K562 (cell line): ENCODE results near the gene BCL2L1. TPM values are rescaled to one million over a fixed set of nuclear protein-coding genes. Genes with fewer than 3 reads are reported as not detected.

Source experiments
- FOXO4 ChIP-seq: fragments of 450-650 bp; formaldehyde crosslinking; IDR thresholded peaks from 2 replicates; pipeline ENCODE4 v1.4.0; 2020; ENCODE audit warnings: mild to moderate bottlenecking, moderate library complexity
- MXI1 ChIP-seq: IDR thresholded peaks from 2 replicates; pipeline ENCODE4 v1.6.1; 2011; ENCODE audit warnings: low read depth, mild to moderate bottlenecking, improper control_type of control experiment, low read length
- MYC ChIP-seq, 2 experiments: fragments of 250-450 bp in 1 of 2; sonication (Bioruptor Pico) in 1 of 2; IDR thresholded peaks; 2 replicates each; pipeline versions ENCODE4 v1.5.1 to v1.6.1; 2012 to 2021; ENCODE audit warnings: low read depth in 2 of 2, borderline replicate concordance in 1 of 2, improper control_type of control experiment in 1 of 2, low read length in 1 of 2, mild to moderate bottlenecking in 1 of 2, moderate library complexity in 1 of 2
- REST ChIP-seq, 2 experiments: fragments of 450-650 bp; formaldehyde crosslinking in 1 of 2; IDR thresholded peaks; 2 replicates each; pipeline versions ENCODE4 v1.4.0 to v1.6.1; 2014 to 2020; ENCODE audit warnings: mild to moderate bottlenecking in 2 of 2, borderline replicate concordance in 1 of 2, low read depth in 1 of 2
- polyA plus RNA-seq, 8 experiments: library from polyadenylated mRNA; depleted of rRNA in 4 of 8; stranded (reverse) in 5 of 8; unstranded in 3 of 8; fragments of >200 nt; fragmentation: Nextera tagmentation in 2 of 8; fragmentation: Illumina TruSeq in 1 of 8; extraction: Ambion mirVana in 2 of 8; extraction: Trizol in 1 of 8; gene quantifications; 2 replicates each; pipeline versions ENCODE4 v1.2.1 to v1.2.3, GENCODE V29; 2011 to 2014; ENCODE audit warnings: inconsistent platforms in 1 of 8, missing spikeins in 1 of 8
- total RNA-seq, 7 experiments: library from RNA; depleted of rRNA in 6 of 7; stranded (reverse); fragments of >200 nt in 6 of 7; fragmentation: Illumina TruSeq in 2 of 7; extraction: Trizol in 2 of 7; gene quantifications; 2 replicates each; pipeline versions ENCODE4 v1.2.1 to v1.2.3, GENCODE V29; 2011 to 2021; ENCODE audit warnings: low replicate concordance in 1 of 7
- TF ChIP-seq, protein P1 (sequence below), 2 experiments: fragments of 450-650 bp in 1 of 2; sonication (generic) in 1 of 2; formaldehyde crosslinking; conservative IDR thresholded peaks; 2 replicates each; pipeline versions ENCODE4 v1.4.0 to v1.8.1; 2020 to 2022; ENCODE audit warnings: mild to moderate bottlenecking in 1 of 2, missing genetic modification reagents in 1 of 2
- TF ChIP-seq, protein P2 (sequence below): fragments of 450-650 bp; IDR thresholded peaks from 2 replicates; pipeline ENCODE4 v1.6.1; 2018; ENCODE audit warnings: mild to moderate bottlenecking, low read depth; ENCODE audit not compliant: partially characterized antibody
- TF ChIP-seq, protein P3 (sequence below): fragments of 450-650 bp; formaldehyde crosslinking; IDR thresholded peaks from 2 replicates; pipeline ENCODE4 v1.4.0; 2022; ENCODE audit warnings: mild to moderate bottlenecking, moderate library complexity
- TF ChIP-seq, protein P4 (sequence below): fragments of 450-650 bp; formaldehyde crosslinking; IDR thresholded peaks from 2 replicates; pipeline ENCODE4 v1.4.0; 2022; ENCODE audit warnings: missing genetic modification characterization

The BCL2L1 gene
- total and polyA plus RNA-seq, 9 of the 15 experiments (the other 6 are each of a cell fraction or from before 2014, with no cell fraction given), result 3.3 to 182 (median 120) TPM

DNA sequence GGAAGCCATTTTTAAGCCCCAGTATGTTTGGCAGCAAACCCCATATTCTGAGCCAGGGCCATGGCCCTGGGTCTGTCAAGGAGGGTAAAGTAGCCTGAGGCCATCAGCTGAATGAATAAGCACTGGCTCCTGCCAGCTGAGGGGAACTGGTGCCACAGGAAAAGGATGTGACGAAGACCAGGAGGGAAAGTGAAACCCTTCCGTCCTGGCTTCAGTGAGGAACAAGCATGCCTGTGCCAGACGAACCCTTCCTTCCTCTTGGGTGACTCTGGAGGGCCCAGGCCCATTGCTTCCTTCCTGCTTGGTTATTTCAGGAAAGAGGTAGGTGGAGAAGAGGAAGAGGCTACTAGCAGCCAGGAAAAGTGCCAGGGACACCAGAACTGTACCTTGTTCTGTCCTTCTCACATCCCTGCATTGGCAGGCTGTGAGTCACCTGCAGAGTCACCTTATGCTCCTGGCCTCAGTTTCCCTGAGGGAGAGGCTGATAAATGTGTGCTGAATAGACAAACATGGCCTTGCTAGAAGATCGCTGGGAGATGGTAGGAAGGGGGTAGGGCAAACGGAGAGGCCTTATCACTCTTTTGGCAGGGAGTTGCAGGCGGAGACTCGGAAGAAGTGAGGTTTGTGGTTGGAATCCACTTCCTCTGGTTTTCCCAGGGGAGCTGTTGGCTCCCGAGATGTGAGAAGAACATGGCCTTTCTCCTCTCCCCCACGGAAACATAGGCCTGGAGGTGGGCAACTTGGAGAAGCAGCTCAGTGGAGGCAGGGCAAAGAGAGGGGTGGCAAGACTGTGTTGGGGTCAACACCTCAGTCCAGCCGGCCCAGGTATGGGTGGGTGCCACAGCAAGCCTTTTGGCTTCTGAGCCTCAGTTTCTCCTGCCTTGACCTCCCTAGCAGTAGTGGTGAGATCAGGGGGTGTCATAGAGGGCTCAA, 47.5 kb downstream of the BCL2L1 start (continued):
- TF ChIP-seq REST (IDR thresholded peaks at IDR 0.05; ENCODE audit: borderline replicate concordance), result 0 out of 2 replicates have a peak, but pooled peaks have one; percentile 3
- peak; percentile 25; the same call in 1 of the 2 replicates for TF ChIP-seq REST (CRISPR knock-in tag; IDR thresholded peaks at IDR 0.05; ENCODE audit: low read depth)
- no peak for TF ChIP-seq MXI1
- TF ChIP-seq, protein P1, sequence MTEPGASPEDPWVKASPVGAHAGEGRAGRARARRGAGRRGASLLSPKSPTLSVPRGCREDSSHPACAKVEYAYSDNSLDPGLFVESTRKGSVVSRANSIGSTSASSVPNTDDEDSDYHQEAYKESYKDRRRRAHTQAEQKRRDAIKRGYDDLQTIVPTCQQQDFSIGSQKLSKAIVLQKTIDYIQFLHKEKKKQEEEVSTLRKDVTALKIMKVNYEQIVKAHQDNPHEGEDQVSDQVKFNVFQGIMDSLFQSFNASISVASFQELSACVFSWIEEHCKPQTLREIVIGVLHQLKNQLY (CRISPR knock-in tag; conservative IDR thresholded peaks at IDR 0.05), result peak in 1 of 2 experiments; percentile 44; a peak in 1 of 4 replicates
- TF ChIP-seq, protein P2, sequence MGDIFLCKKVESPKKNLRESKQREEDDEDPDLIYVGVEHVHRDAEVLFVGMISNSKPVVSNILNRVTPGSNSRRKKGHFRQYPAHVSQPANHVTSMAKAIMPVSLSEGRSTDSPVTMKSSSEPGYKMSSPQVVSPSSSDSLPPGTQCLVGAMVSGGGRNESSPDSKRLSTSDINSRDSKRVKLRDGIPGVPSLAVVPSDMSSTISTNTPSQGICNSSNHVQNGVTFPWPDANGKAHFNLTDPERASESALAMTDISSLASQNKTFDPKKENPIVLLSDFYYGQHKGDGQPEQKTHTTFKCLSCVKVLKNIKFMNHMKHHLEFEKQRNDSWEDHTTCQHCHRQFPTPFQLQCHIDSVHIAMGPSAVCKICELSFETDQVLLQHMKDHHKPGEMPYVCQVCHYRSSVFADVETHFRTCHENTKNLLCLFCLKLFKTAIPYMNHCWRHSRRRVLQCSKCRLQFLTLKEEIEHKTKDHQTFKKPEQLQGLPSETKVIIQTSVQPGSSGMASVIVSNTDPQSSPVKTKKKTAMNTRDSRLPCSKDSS, result no peak
- TF ChIP-seq, protein P3, sequence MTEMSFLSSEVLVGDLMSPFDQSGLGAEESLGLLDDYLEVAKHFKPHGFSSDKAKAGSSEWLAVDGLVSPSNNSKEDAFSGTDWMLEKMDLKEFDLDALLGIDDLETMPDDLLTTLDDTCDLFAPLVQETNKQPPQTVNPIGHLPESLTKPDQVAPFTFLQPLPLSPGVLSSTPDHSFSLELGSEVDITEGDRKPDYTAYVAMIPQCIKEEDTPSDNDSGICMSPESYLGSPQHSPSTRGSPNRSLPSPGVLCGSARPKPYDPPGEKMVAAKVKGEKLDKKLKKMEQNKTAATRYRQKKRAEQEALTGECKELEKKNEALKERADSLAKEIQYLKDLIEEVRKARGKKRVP, result peak; percentile 43; the same call in 1 of the 2 replicates
- TF ChIP-seq, protein P4, sequence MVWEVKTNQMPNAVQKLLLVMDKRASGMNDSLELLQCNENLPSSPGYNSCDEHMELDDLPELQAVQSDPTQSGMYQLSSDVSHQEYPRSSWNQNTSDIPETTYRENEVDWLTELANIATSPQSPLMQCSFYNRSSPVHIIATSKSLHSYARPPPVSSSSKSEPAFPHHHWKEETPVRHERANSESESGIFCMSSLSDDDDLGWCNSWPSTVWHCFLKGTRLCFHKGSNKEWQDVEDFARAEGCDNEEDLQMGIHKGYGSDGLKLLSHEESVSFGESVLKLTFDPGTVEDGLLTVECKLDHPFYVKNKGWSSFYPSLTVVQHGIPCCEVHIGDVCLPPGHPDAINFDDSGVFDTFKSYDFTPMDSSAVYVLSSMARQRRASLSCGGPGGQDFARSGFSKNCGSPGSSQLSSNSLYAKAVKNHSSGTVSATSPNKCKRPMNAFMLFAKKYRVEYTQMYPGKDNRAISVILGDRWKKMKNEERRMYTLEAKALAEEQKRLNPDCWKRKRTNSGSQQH (CRISPR knock-in tag), result peak; percentile 70; the same call in 1 of the 2 replicates
- TF ChIP-seq MYC (IDR thresholded peaks at IDR 0.05; ENCODE audit: low read depth, low read length), result peak; percentile 25; the same call in 1 of the 2 replicates
- peak; percentile 75; the same call in 1 of the 2 replicates for TF ChIP-seq MYC (CRISPR knock-in tag; IDR thresholded peaks at IDR 0.05; ENCODE audit: borderline replicate concordance, low read depth)
- peak; percentile 5; the same call in 1 of the 2 replicates for TF ChIP-seq FOXO4 (CRISPR knock-in tag)
